Measurements from ENCODE around the gene GRID2. TPM values are rescaled to one million over a fixed set of nuclear protein-coding genes. Genes with fewer than 3 reads are reported as not detected.

The GRID2 gene
- total RNA-seq, 1 donor from 2014 or later: not detected

DNA sequence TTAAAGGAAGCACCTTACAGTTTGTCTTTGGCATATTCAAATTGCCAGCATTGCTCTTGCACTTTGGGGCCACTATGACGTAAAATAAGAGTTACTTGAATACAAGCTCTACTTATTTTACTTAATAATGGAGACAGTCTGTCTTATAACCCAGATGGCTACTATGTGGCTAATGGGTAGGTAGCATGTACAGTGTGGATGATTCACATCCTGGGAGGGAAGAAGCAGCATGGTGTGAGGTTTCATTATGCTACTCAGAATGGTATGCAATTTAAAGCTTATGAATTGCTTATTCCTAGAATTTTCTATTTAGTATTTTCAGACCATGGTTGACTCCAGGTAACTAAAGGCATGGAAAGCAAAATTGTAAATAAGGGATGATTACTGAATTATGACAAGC is 763.0 kb downstream of the GRID2 start:
- DNase-seq (ENCODE audit: extremely low spot score, unreplicated experiment): no peak
- no peaks in the 10 kb centered on the region for H3K4me1 Mint-ChIP-seq (ENCODE audit: unreplicated experiment)
- no peak overlapping the region for H3K27ac Mint-ChIP-seq (ENCODE audit: unreplicated experiment)
- H3K9me3 Mint-ChIP-seq (ENCODE audit: unreplicated experiment): no peaks in the 10 kb centered on the region
- H3K27me3 Mint-ChIP-seq (ENCODE audit: unreplicated experiment): no peaks in the 10 kb centered on the region
- H3K4me3 Mint-ChIP-seq (ENCODE audit: unreplicated experiment): no peak overlapping the region
- TF ChIP-seq, protein P1, sequence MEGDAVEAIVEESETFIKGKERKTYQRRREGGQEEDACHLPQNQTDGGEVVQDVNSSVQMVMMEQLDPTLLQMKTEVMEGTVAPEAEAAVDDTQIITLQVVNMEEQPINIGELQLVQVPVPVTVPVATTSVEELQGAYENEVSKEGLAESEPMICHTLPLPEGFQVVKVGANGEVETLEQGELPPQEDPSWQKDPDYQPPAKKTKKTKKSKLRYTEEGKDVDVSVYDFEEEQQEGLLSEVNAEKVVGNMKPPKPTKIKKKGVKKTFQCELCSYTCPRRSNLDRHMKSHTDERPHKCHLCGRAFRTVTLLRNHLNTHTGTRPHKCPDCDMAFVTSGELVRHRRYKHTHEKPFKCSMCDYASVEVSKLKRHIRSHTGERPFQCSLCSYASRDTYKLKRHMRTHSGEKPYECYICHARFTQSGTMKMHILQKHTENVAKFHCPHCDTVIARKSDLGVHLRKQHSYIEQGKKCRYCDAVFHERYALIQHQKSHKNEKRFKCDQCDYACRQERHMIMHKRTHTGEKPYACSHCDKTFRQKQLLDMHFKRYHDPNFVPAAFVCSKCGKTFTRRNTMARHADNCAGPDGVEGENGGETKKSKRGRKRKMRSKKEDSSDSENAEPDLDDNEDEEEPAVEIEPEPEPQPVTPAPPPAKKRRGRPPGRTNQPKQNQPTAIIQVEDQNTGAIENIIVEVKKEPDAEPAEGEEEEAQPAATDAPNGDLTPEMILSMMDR (IDR thresholded peaks at IDR 0.05): no peak
- H3K36me3 Mint-ChIP-seq (ENCODE audit: unreplicated experiment): no peaks in the 10 kb centered on the region

DNA sequence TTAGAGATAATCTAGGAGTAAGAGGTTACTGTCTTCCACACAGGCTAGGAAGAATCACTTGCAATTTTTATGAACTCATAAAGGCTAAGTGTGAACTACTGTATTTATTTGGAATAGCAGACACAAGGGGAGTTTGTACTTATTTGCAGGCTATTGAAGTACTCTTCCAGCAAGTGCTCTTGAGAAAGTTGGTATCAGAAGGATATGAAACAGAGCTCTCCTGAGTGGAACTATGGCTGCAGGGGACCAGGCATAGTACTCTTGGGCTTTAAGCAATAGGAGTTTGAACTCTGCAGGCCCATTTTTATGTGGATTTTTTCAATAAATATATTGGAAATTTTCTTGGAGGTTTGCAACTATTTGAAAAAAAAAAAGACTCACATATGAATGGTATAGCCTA is 768.5 kb downstream of the GRID2 start:
- Mint-ChIP-seq H3K27ac (ENCODE audit: unreplicated experiment) (no peak overlapping the region), H3K36me3 (ENCODE audit: unreplicated experiment) (no peaks in the 10 kb centered on the region), H3K27me3 (ENCODE audit: unreplicated experiment) (no peaks in the 10 kb centered on the region), H3K9me3 (ENCODE audit: unreplicated experiment) (no peaks in the 10 kb centered on the region), H3K4me3 (ENCODE audit: unreplicated experiment) (no peak overlapping the region), H3K4me1 (ENCODE audit: unreplicated experiment) (no peaks in the 10 kb centered on the region)
- TF ChIP-seq, protein P1 (IDR thresholded peaks at IDR 0.05): no peak
- no peak for DNase-seq (ENCODE audit: extremely low spot score, unreplicated experiment)

DNA sequence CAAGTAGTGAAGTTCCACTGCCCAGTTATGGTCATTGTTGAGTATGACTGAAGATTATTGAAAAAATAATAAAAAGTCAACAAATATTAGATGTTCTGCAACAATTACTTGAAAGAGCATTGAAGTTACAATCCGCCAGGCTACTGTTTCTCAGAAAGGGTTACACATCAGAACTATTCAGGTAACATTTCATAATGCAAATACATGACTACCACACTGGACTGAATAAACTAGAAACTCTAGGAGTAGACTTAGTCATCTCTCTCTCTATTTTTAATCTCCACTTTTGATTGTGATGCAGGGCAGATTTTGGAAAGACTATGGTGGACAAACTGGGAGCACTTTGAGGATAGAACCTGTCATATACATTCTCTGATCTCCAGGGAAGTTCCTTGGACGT is 776.5 kb downstream of the GRID2 start:
- no peak for DNase-seq (ENCODE audit: extremely low spot score, unreplicated experiment)
- no peaks in the 10 kb centered on the region for H3K9me3 Mint-ChIP-seq (ENCODE audit: unreplicated experiment)
- H3K27ac Mint-ChIP-seq (ENCODE audit: unreplicated experiment): no peak overlapping the region
- no peaks in the 10 kb centered on the region for H3K27me3 Mint-ChIP-seq (ENCODE audit: unreplicated experiment)
- H3K36me3 Mint-ChIP-seq (ENCODE audit: unreplicated experiment): no peaks in the 10 kb centered on the region
- no peak overlapping the region for H3K4me3 Mint-ChIP-seq (ENCODE audit: unreplicated experiment)
- no peaks in the 10 kb centered on the region for H3K4me1 Mint-ChIP-seq (ENCODE audit: unreplicated experiment)
- TF ChIP-seq, protein P1 (IDR thresholded peaks at IDR 0.05): no peak

DNA sequence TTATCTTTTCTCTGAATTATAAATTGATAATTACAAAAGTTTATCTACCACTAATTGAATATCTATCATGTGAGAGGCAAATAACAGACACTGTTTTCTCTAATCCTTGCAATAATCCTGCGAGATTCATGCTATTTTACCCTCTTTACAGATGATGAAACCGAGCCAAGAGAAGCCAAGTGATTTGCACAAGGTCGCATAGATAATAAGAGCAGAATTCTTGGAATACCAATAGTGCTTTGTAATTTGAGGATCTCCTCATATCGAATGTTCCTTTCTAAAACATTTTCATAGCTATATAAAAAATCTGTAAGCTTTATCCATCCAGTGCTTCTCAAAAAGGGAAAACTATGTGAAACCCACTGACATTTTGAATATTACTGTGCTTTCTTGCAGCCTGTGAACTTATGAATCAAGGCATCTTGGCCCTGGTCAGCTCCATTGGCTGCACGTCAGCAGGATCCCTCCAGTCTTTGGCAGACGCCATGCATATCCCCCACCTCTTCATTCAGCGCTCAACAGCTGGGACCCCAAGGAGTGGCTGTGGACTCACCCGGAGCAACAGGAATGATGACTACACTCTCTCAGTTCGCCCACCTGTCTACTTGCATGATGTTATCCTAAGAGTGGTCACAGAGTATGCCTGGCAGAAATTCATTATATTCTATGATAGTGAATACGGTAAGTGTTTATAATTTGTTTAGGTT is 781.0 kb downstream of the GRID2 start:
- no peak overlapping the region for H3K27ac Mint-ChIP-seq (ENCODE audit: unreplicated experiment)
- TF ChIP-seq, protein P1 (IDR thresholded peaks at IDR 0.05): no peak
- no peaks in the 10 kb centered on the region for H3K9me3 Mint-ChIP-seq (ENCODE audit: unreplicated experiment)
- no peak overlapping the region for H3K4me3 Mint-ChIP-seq (ENCODE audit: unreplicated experiment)
- no peak for DNase-seq (ENCODE audit: extremely low spot score, unreplicated experiment)
- H3K27me3 Mint-ChIP-seq (ENCODE audit: unreplicated experiment): no peaks in the 10 kb centered on the region
- no peaks in the 10 kb centered on the region for H3K4me1 Mint-ChIP-seq (ENCODE audit: unreplicated experiment)
- H3K36me3 Mint-ChIP-seq (ENCODE audit: unreplicated experiment): no peaks in the 10 kb centered on the region

DNA sequence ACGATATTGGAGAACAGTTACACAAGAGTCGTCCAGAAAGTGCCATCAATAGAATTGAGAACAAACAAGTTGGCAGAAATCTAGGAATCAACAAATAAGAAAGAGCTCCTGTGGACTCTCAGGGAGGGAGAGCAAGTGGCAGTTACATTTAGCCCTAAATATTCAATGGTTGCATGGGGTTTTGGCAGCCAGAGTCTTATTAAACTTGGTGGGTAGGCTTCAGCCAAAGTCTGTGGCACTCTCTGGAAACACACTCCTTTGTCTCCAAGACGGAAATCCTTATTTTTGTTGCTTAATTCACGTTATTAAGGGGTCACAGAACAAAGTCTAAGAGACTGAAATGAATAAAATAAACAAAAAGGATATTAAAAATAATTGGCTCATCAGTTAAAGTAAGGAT is 782.6 kb downstream of the GRID2 start:
- DNase-seq (ENCODE audit: extremely low spot score, unreplicated experiment): no peak
- no peaks in the 10 kb centered on the region for H3K4me1 Mint-ChIP-seq (ENCODE audit: unreplicated experiment)
- no peak overlapping the region for H3K27ac Mint-ChIP-seq (ENCODE audit: unreplicated experiment)
- no peaks in the 10 kb centered on the region for H3K27me3 Mint-ChIP-seq (ENCODE audit: unreplicated experiment)
- H3K36me3 Mint-ChIP-seq (ENCODE audit: unreplicated experiment): no peaks in the 10 kb centered on the region
- TF ChIP-seq, protein P1 (IDR thresholded peaks at IDR 0.05): no peak
- no peak overlapping the region for H3K4me3 Mint-ChIP-seq (ENCODE audit: unreplicated experiment)
- H3K9me3 Mint-ChIP-seq (ENCODE audit: unreplicated experiment): no peaks in the 10 kb centered on the region
